GM08714 (cell line): ENCODE measurements around the gene SYN1.

Experiments
- H3K4me3 ChIP-seq: fragments of 200-500 bp; sonication (Bioruptor generic); 2 replicates; pipeline ENCODE4 v1.5.1; 2014; ENCODE audit warnings: mild to moderate bottlenecking, low read length, inconsistent platforms
- ZNF274 ChIP-seq: IDR thresholded peaks from 2 replicates; pipeline ENCODE4 v1.6.1; 2012; ENCODE audit warnings: mild to moderate bottlenecking, low read depth, low read length

The SYN1 gene

GRCh38 chrX:47562615-47563243 is 56.9 kb downstream of the SYN1 start:
- no peak overlapping the region; the same call in 1 of the 2 replicates for H3K4me3 ChIP-seq

GRCh38 chrX:47561659-47562151 is 58.0 kb downstream of the SYN1 start:
- no peak for TF ChIP-seq ZNF274
- H3K4me3 ChIP-seq = peak overlapping the region; percentile 92

More at GRCh38 chrX:47562615-47563243, 56.9 kb downstream of the SYN1 start:
- no peak for TF ChIP-seq ZNF274

- H3K4me3 ChIP-seq = peak within 1 kb of the TSS; percentile 92
- TF ChIP-seq ZNF274 = no peak
These were observed 58.6 kb downstream of the SYN1 start, which contains the start of gene ARAF for GRCh38 chrX:47560934-47561658. Gene ARAF (plus strand): TSS chrX:47561205. CDS start chrX:47562968, 1,763 bp downstream.

- peak overlapping the region; percentile 54; the same call in 1 of the 2 replicates for H3K4me3 ChIP-seq
- TF ChIP-seq ZNF274 = no peak
These were observed 59.3 kb downstream of the SYN1 start for GRCh38 chrX:47560179-47560933.

- H3K4me3 ChIP-seq = no peak overlapping the region
These were observed 61.2 kb downstream of the SYN1 start for GRCh38 chrX:47558436-47558835.

GRCh38 chrX:47556045-47556623 is 63.5 kb downstream of the SYN1 start:
- no peak for TF ChIP-seq ZNF274

More at GRCh38 chrX:47558436-47558835, 61.2 kb downstream of the SYN1 start:
- TF ChIP-seq ZNF274 = no peak

GRCh38 chrX:47543496-47543895 is 76.2 kb downstream of the SYN1 start:
- TF ChIP-seq ZNF274 = no peak
- no peak overlapping the region for H3K4me3 ChIP-seq

More at GRCh38 chrX:47556045-47556623, 63.5 kb downstream of the SYN1 start:
- peak overlapping the region; percentile 53; the same call in 1 of the 2 replicates for H3K4me3 ChIP-seq

GRCh38 chrX:47540754-47541538 is 78.7 kb downstream of the SYN1 start:
- no peak for TF ChIP-seq ZNF274
- no peak overlapping the region for H3K4me3 ChIP-seq

- no peak overlapping the region for H3K4me3 ChIP-seq
- TF ChIP-seq ZNF274 = no peak
These were observed 79.8 kb downstream of the SYN1 start for GRCh38 chrX:47539860-47540259.

- H3K4me3 ChIP-seq = no peak overlapping the region
- TF ChIP-seq ZNF274 = no peak
These were observed 89.6 kb downstream of the SYN1 start for GRCh38 chrX:47530049-47530448.

GRCh38 chrX:47529548-47529947 is 90.1 kb downstream of the SYN1 start:
- no peak for TF ChIP-seq ZNF274
- H3K4me3 ChIP-seq = no peak overlapping the region

- TF ChIP-seq ZNF274 = no peak
- peak overlapping the region; percentile 47; the same call in 1 of the 2 replicates for H3K4me3 ChIP-seq
These were observed 95.9 kb downstream of the SYN1 start for GRCh38 chrX:47523713-47524166.

- peak overlapping the region; percentile 47; the same call in 1 of the 2 replicates for H3K4me3 ChIP-seq
- TF ChIP-seq ZNF274 = no peak
These were observed 96.4 kb downstream of the SYN1 start for GRCh38 chrX:47523297-47523696.
